Panc1 (cell line): ENCODE results near the gene CHN1. TPM values are rescaled to one million over a fixed set of nuclear protein-coding genes. Genes with fewer than 3 reads are reported as not detected.

Source experiments
- ATAC-seq: fragments of 200-7000 bp; cut with Tn5 transposase; 2 replicates; pipeline ENCODE4 v1.9.1; 2020; ENCODE audit warnings: mild to moderate bottlenecking, moderate library complexity
- BruUV-seq: library from RNA; stranded (reverse); fragments of 400-500 nt; replicated peaks from 2 replicates; lab custom pipeline; 2021; lab: Mats Ljungman, UMichigan
- CTCF ChIA-PET: fragments of 300-600 bp; sonication (Branson Sonifier 250); formaldehyde crosslinking; loops from one replicate; lab custom pipeline; 2022; ENCODE audit warnings: antibody characterized with exemption; lab: Charles Lee
- POLR2A ChIA-PET: fragments of 300-600 bp; sonication (Branson Sonifier 250); formaldehyde crosslinking; loops from one replicate; lab custom pipeline; 2022; ENCODE audit warnings: antibody characterized with exemption; lab: Charles Lee
- DNase-seq: peaks from one replicate; pipeline ENCODE4 v3.0.0-alpha.2; 2010; ENCODE audit warnings: low read depth, low spot score
- H3K27ac ChIP-seq: 2 replicates; pipeline ENCODE4 v1.5.1; 2011; ENCODE audit warnings: mild to moderate bottlenecking, low read length, inconsistent platforms
- H3K27me3 ChIP-seq: fragments of 200-500 bp; sonication (Bioruptor generic); 2 replicates; pipeline ENCODE4 v1.6.0; 2014; ENCODE audit warnings: low read length, inconsistent platforms; ENCODE audit not compliant: control insufficient read depth, insufficient read depth
- H3K36me3 ChIP-seq: fragments of 200-500 bp; sonication (Bioruptor generic); 2 replicates; pipeline ENCODE4 v1.5.1; 2014; ENCODE audit warnings: inconsistent platforms, mild to moderate bottlenecking, low read length, moderate library complexity; ENCODE audit not compliant: control insufficient read depth, insufficient read depth
- H3K4me1 ChIP-seq: 2 replicates; pipeline ENCODE4 v1.5.1; 2011; ENCODE audit warnings: inconsistent platforms, mild to moderate bottlenecking, low read length, moderate library complexity; ENCODE audit not compliant: control insufficient read depth, insufficient read depth
- H3K4me3 ChIP-seq, 2 experiments: 2 replicates each; pipeline ENCODE4 v1.5.1; 2011 to 2012; ENCODE audit warnings: low read depth in 2 of 2, low read length in 2 of 2, mild to moderate bottlenecking in 2 of 2, inconsistent platforms in 1 of 2, moderate library complexity in 1 of 2
- H3K9me3 ChIP-seq: fragments of 200-500 bp; sonication (Bioruptor generic); 2 replicates; pipeline ENCODE4 v1.5.1; 2014; ENCODE audit warnings: low read depth, mild to moderate bottlenecking, inconsistent platforms, low read length, moderate library complexity; ENCODE audit not compliant: control insufficient read depth, insufficient read depth
- POLR2AphosphoS5 ChIP-seq: IDR thresholded peaks from 2 replicates; pipeline ENCODE4 v1.6.1; 2012; ENCODE audit warnings: mild to moderate bottlenecking, low read depth, low read length, moderate library complexity
- SIN3A ChIP-seq: IDR thresholded peaks from 2 replicates; pipeline ENCODE4 v1.6.1; 2012; ENCODE audit warnings: low read depth, mild to moderate bottlenecking, low read length, moderate library complexity, borderline replicate concordance; ENCODE audit not compliant: insufficient read depth
- TCF7L2 ChIP-seq: IDR thresholded peaks from 2 replicates; pipeline ENCODE4 v1.6.1; 2011; ENCODE audit warnings: mild to moderate bottlenecking, low read depth, low read length, inconsistent platforms
- in situ Hi-C: cut with HindIII; loops from 2 replicates; pipeline ENCODE4 v1.10.0; 2016; ENCODE audit warnings: low sequenced_read_pairs, low pct_unique_long_range_greater_than_20kb
- intact Hi-C: fragments of 100-400 bp; cut with micrococcal nuclease; formaldehyde crosslinking; loops from one replicate; pipeline ENCODE4 v1.10.0; 2022; ENCODE audit not compliant: unreplicated experiment
- total RNA-seq: library from RNA; stranded (reverse); gene quantifications from one replicate; pipeline ENCODE4 v1.2.1, GENCODE V29; 2021; ENCODE audit not compliant: unreplicated experiment
- TF ChIP-seq, protein P1 (sequence below), 2 experiments: IDR thresholded peaks; 2 replicates each; pipeline ENCODE4 v1.6.1; 2011 to 2012; ENCODE audit warnings: low read depth in 2 of 2, control low read depth in 1 of 2, low read length in 1 of 2, mild to moderate bottlenecking in 1 of 2, moderate library complexity in 1 of 2; ENCODE audit not compliant: insufficient read depth in 1 of 2
- TF ChIP-seq, protein P2 (sequence below): fragments of 450-650 bp; IDR thresholded peaks from 2 replicates; pipeline ENCODE4 v1.5.1; 2017; ENCODE audit warnings: mild to moderate bottlenecking

Gene CHN1
- total RNA-seq, 1 experiment from 2014 or later: 20.8 TPM

DNA sequence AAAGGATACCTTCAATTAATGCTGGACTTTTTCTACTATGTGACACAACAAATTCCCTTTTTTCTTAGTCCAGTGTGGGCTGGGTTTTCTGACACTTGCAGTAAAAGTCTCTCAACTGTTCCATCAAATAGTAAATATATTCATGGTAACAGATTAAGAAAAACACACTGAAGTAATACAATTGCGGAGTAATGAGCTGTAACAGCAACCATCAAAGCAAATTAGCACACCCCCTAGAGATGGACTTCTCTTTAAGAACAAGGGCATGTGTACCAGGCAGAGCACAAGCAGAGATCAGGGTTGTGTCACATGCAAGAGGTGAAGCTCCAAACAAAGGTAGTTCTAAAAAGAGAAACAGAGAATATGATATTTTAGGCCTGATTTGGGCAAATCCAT, 168.2 kb downstream of the CHN1 start:
- intact Hi-C loops: no loop called here
- BruUV-seq: no TSS peak
- TF ChIP-seq, protein P1, sequence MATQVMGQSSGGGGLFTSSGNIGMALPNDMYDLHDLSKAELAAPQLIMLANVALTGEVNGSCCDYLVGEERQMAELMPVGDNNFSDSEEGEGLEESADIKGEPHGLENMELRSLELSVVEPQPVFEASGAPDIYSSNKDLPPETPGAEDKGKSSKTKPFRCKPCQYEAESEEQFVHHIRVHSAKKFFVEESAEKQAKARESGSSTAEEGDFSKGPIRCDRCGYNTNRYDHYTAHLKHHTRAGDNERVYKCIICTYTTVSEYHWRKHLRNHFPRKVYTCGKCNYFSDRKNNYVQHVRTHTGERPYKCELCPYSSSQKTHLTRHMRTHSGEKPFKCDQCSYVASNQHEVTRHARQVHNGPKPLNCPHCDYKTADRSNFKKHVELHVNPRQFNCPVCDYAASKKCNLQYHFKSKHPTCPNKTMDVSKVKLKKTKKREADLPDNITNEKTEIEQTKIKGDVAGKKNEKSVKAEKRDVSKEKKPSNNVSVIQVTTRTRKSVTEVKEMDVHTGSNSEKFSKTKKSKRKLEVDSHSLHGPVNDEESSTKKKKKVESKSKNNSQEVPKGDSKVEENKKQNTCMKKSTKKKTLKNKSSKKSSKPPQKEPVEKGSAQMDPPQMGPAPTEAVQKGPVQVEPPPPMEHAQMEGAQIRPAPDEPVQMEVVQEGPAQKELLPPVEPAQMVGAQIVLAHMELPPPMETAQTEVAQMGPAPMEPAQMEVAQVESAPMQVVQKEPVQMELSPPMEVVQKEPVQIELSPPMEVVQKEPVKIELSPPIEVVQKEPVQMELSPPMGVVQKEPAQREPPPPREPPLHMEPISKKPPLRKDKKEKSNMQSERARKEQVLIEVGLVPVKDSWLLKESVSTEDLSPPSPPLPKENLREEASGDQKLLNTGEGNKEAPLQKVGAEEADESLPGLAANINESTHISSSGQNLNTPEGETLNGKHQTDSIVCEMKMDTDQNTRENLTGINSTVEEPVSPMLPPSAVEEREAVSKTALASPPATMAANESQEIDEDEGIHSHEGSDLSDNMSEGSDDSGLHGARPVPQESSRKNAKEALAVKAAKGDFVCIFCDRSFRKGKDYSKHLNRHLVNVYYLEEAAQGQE (IDR thresholded peaks at IDR 0.05; ENCODE audit: insufficient read depth in 1 of 2, low read depth in 2 of 2, low read length in 1 of 2): no peak
- TF ChIP-seq, protein P2, sequence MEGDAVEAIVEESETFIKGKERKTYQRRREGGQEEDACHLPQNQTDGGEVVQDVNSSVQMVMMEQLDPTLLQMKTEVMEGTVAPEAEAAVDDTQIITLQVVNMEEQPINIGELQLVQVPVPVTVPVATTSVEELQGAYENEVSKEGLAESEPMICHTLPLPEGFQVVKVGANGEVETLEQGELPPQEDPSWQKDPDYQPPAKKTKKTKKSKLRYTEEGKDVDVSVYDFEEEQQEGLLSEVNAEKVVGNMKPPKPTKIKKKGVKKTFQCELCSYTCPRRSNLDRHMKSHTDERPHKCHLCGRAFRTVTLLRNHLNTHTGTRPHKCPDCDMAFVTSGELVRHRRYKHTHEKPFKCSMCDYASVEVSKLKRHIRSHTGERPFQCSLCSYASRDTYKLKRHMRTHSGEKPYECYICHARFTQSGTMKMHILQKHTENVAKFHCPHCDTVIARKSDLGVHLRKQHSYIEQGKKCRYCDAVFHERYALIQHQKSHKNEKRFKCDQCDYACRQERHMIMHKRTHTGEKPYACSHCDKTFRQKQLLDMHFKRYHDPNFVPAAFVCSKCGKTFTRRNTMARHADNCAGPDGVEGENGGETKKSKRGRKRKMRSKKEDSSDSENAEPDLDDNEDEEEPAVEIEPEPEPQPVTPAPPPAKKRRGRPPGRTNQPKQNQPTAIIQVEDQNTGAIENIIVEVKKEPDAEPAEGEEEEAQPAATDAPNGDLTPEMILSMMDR: no peak
- TF ChIP-seq SIN3A (no peak), POLR2AphosphoS5 (no peak), TCF7L2 (no peak)
- ATAC-seq (no peak), DNase-seq (no peak)
- Histone ChIP-seq H3K9me3 (no peaks in the 10 kb centered on the region), H3K36me3 (no peaks in the 10 kb centered on the region), H3K27ac (no peak overlapping the region), H3K4me1 (no peaks in the 10 kb centered on the region), H3K27me3 (no peaks in the 10 kb centered on the region), H3K4me3 (no peak overlapping the region)
- POLR2A ChIA-PET: no interaction called here
- CTCF ChIA-PET: no interaction called here
- in situ Hi-C loops: no loop called here

DNA sequence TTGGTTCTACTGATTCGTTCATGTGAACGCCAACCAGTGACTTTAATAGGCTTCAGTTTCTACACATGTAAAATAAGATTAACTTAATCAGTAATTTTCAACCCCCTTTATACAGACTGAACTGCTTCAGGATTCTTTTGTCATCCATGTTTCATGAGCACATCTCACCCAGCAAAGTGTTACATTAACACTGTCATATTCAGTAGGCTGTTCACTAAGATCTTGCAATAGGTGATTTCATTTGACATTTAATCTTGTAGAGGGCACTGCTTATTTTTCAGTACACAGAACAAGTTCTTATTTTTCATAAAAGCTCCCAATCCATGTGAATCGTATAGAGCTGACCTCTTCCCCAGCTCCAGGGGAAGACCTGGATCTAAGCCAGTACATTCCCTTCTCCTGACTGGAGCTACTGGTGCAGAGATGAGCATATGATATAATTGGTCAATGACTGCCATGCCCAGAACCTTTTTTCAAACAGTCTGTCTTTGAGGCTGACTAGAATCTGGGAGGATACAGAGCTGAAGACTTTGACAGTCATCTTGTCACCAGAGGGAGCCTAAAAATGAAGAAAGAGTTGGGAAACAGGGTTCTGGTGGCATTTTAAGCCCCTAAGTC, 168.7 kb downstream of the CHN1 start:
- POLR2A ChIA-PET: no interaction called here
- no peak for DNase-seq

More for the DNA sequence above, 168.7 kb downstream of the CHN1 start:
- in situ Hi-C loops: no loop called here
- no peaks in the 10 kb centered on the region for H3K27me3 ChIP-seq
- intact Hi-C loops: no loop called here
- H3K4me1 ChIP-seq: no peaks in the 10 kb centered on the region
- H3K4me3 ChIP-seq: no peak overlapping the region
- BruUV-seq: no TSS peak
- no peaks in the 10 kb centered on the region for H3K36me3 ChIP-seq
- H3K27ac ChIP-seq: no peak overlapping the region
- ATAC-seq: peak; percentile 45; the same call in 1 of the 2 replicates
- no peaks in the 10 kb centered on the region for H3K9me3 ChIP-seq
- CTCF ChIA-PET: no interaction called here
- no peak for TF ChIP-seq SIN3A
- TF ChIP-seq POLR2AphosphoS5: no peak
- TF ChIP-seq TCF7L2: no peak
- TF ChIP-seq, protein P1 (IDR thresholded peaks at IDR 0.05; ENCODE audit: insufficient read depth in 1 of 2, low read depth in 2 of 2, low read length in 1 of 2): no peak
- TF ChIP-seq, protein P2: no peak
